ENCODE results near the gene PCBP3.

The PCBP3 gene

DNA sequence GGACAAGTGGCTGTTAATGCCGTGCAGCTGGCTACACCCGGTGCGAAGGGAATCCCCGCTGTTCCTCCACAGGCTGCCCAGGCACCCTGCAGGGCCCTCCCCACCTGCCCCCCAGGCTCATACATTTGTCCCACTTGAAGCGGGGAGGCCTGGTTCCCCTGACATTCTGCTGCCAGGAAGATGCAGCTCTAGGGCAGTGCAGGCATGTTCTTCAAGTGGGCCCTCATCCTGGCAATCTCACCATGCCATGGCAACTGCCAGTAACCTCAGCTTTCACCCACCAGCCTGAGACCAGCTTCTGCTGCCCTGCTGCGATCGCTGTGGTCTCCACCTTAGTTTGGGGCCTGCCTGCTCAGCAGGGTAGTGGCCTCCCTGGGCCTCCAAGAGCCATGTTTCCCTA, 186.1 kb downstream of the PCBP3 start:
- no peaks in the 10 kb centered on the region for H4K20me1 ChIP-seq (ENCODE audit: insufficient read depth, low read length)

DNA sequence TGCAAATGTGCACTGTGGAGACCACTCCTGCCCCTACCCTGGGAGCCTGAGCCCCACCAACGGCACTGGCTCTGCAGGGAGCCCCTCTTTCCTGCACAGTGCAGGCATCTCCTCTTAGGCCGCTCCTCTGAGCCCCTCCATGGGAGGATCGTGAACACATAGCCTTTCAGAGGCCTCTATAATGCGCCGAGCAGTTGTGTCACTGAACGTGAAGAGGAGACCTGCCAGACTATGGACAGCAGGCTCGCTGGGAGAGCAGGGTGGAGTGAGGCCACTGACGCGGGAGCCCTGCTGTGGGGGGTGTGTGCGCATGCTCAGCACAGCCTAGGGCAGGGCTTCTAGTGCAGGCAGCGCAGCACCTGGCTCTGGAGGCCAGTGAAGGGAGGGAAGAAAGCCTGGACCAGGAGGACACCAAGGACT, 186.7 kb downstream of the PCBP3 start:
- H3K9me3 ChIP-seq (replicated peaks; ENCODE audit: insufficient read depth, low read length): no peaks in the 10 kb centered on the region
- no peaks in the 10 kb centered on the region for H3K27me3 ChIP-seq (replicated peaks; ENCODE audit: insufficient read depth, low read length)
- no peaks in the 10 kb centered on the region for H3K79me2 ChIP-seq (ENCODE audit: low read length)
- H3K4me1 ChIP-seq (ENCODE audit: low read length): no peaks in the 10 kb centered on the region
- no peaks in the 10 kb centered on the region for H3K36me3 ChIP-seq (replicated peaks; ENCODE audit: insufficient read depth, low read length)
- H3K4me2 ChIP-seq (ENCODE audit: low read depth, low read length): no peak overlapping the region
- H3K9ac ChIP-seq (ENCODE audit: low read length): no peak overlapping the region
- H3K4me3 ChIP-seq (ENCODE audit: low read length): no peak overlapping the region
- DNase-seq: no peak
- TF ChIP-seq EZH2phosphoT487 (IDR thresholded peaks at IDR 0.05; ENCODE audit: low read length): no peak
- TF ChIP-seq EZH2 (optimal IDR thresholded peaks at IDR 0.05; ENCODE audit: low read depth, low read length): no peak
- TF ChIP-seq, protein P1, sequence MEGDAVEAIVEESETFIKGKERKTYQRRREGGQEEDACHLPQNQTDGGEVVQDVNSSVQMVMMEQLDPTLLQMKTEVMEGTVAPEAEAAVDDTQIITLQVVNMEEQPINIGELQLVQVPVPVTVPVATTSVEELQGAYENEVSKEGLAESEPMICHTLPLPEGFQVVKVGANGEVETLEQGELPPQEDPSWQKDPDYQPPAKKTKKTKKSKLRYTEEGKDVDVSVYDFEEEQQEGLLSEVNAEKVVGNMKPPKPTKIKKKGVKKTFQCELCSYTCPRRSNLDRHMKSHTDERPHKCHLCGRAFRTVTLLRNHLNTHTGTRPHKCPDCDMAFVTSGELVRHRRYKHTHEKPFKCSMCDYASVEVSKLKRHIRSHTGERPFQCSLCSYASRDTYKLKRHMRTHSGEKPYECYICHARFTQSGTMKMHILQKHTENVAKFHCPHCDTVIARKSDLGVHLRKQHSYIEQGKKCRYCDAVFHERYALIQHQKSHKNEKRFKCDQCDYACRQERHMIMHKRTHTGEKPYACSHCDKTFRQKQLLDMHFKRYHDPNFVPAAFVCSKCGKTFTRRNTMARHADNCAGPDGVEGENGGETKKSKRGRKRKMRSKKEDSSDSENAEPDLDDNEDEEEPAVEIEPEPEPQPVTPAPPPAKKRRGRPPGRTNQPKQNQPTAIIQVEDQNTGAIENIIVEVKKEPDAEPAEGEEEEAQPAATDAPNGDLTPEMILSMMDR (IDR thresholded peaks at IDR 0.05; ENCODE audit: low read length): no peak
- H3K27ac ChIP-seq (ENCODE audit: low read length): no peak overlapping the region
- no peaks in the 10 kb centered on the region for H3K9me2 ChIP-seq (replicated peaks; ENCODE audit: insufficient read depth, low read length)
- H2AFZ ChIP-seq (ENCODE audit: low read length): no peak overlapping the region
- H3F3A ChIP-seq (ENCODE audit: insufficient read depth, low read length): no peaks in the 10 kb centered on the region
- H4K20me1 ChIP-seq (ENCODE audit: insufficient read depth, low read length): no peaks in the 10 kb centered on the region

More for the DNA sequence above, 186.1 kb downstream of the PCBP3 start:
- Histone ChIP-seq H3K9me2 (replicated peaks; ENCODE audit: insufficient read depth, low read length) (no peaks in the 10 kb centered on the region), H3K4me2 (ENCODE audit: low read depth, low read length) (no peak overlapping the region), H3K9me3 (replicated peaks; ENCODE audit: insufficient read depth, low read length) (no peaks in the 10 kb centered on the region), H3K4me3 (ENCODE audit: low read length) (no peak overlapping the region), H3F3A (ENCODE audit: insufficient read depth, low read length) (no peaks in the 10 kb centered on the region), H3K79me2 (ENCODE audit: low read length) (no peaks in the 10 kb centered on the region), H3K4me1 (ENCODE audit: low read length) (no peaks in the 10 kb centered on the region), H2AFZ (ENCODE audit: low read length) (no peak overlapping the region), H3K9ac (ENCODE audit: low read length) (no peak overlapping the region), H3K27me3 (replicated peaks; ENCODE audit: insufficient read depth, low read length) (no peaks in the 10 kb centered on the region), H3K27ac (ENCODE audit: low read length) (no peak overlapping the region), H3K36me3 (replicated peaks; ENCODE audit: insufficient read depth, low read length) (no peaks in the 10 kb centered on the region)
- DNase-seq: no peak
- no peak for TF ChIP-seq EZH2phosphoT487 (IDR thresholded peaks at IDR 0.05; ENCODE audit: low read length)
- TF ChIP-seq EZH2 (optimal IDR thresholded peaks at IDR 0.05; ENCODE audit: low read depth, low read length): no peak
- TF ChIP-seq, protein P1 (IDR thresholded peaks at IDR 0.05; ENCODE audit: low read length): no peak

DNA sequence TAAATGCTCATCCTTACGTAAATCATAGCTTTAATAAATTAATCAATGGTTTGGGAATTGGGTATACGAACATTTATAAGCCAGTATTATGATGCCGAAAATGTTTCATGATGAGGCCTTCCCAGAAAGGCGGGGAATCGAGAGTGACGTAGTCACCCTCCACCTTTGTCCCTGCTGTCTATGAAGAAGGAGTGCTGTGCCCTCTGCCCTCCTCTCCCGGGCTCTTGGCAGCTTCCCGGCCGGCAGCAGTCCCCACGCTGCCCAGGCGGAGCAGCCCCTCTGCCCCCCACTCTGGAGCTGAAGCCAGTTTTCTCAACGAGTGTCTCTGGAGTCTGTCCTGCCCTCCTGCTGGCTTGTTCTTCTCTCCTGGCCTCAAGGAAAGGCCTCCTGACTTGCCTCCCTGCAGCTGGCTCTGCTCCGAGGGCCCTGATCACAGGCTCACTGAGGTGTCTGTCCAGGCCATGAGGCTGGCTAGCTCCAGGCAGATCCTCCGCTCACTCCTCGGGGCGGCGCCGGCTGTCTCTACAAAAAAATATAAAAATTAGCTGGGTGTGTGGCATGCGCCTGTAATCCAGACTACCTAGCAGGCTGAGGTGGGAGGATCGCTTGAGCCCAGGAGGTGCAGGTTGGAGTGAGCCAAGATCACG, 187.3 kb downstream of the PCBP3 start:
- Histone ChIP-seq H3K9ac (ENCODE audit: low read length) (no peak overlapping the region), H3K79me2 (ENCODE audit: low read length) (no peaks in the 10 kb centered on the region), H3K27me3 (replicated peaks; ENCODE audit: insufficient read depth, low read length) (no peaks in the 10 kb centered on the region), H3K4me3 (ENCODE audit: low read length) (no peak overlapping the region), H3K9me2 (replicated peaks; ENCODE audit: insufficient read depth, low read length) (no peaks in the 10 kb centered on the region), H3K4me2 (ENCODE audit: low read depth, low read length) (no peak overlapping the region), H2AFZ (ENCODE audit: low read length) (no peak overlapping the region), H3K36me3 (replicated peaks; ENCODE audit: insufficient read depth, low read length) (no peaks in the 10 kb centered on the region), H3K4me1 (ENCODE audit: low read length) (no peaks in the 10 kb centered on the region), H4K20me1 (ENCODE audit: insufficient read depth, low read length) (no peaks in the 10 kb centered on the region), H3F3A (ENCODE audit: insufficient read depth, low read length) (no peaks in the 10 kb centered on the region), H3K27ac (ENCODE audit: low read length) (no peak overlapping the region), H3K9me3 (replicated peaks; ENCODE audit: insufficient read depth, low read length) (no peaks in the 10 kb centered on the region)
- TF ChIP-seq, protein P1 (IDR thresholded peaks at IDR 0.05; ENCODE audit: low read length): no peak
- no peak for TF ChIP-seq EZH2phosphoT487 (IDR thresholded peaks at IDR 0.05; ENCODE audit: low read length)
- TF ChIP-seq EZH2 (optimal IDR thresholded peaks at IDR 0.05; ENCODE audit: low read depth, low read length): no peak
- no peak for DNase-seq

Measured in MM.1S (cell line).